Ectodermal cell (in vitro differentiated cells): ENCODE results near the gene CYFIP1.

Source experiments
- H3K27ac ChIP-seq: 2 replicates; pipeline ENCODE4 v1.7.0; 2013; ENCODE audit warnings: mild to moderate bottlenecking, low read depth, low read length; ENCODE audit not compliant: insufficient read depth, poor library complexity, severe bottlenecking
- H3K27me3 ChIP-seq: 2 replicates; pipeline ENCODE4 v1.7.0; 2013; ENCODE audit warnings: mild to moderate bottlenecking, low read length; ENCODE audit not compliant: insufficient read depth, control insufficient read depth, poor library complexity, severe bottlenecking
- H3K36me3 ChIP-seq: one replicate; pipeline ENCODE4 v1.7.0; 2013; ENCODE audit warnings: low read length; ENCODE audit not compliant: control insufficient read depth, insufficient read depth
- H3K4me1 ChIP-seq: one replicate; pipeline ENCODE4 v1.7.0; 2013; ENCODE audit warnings: low read length; ENCODE audit not compliant: control insufficient read depth, insufficient read depth
- H3K4me3 ChIP-seq: 2 replicates; pipeline ENCODE4 v1.7.0; 2013; ENCODE audit warnings: low read depth, low read length, control low read depth; ENCODE audit not compliant: insufficient read depth
- H3K9me3 ChIP-seq: 2 replicates; pipeline ENCODE4 v1.7.0; 2013; ENCODE audit warnings: mild to moderate bottlenecking, low read length, moderate library complexity; ENCODE audit not compliant: control insufficient read depth
- WGBS, 2 experiments: methylation state at CpG; one replicate each; pipeline ENCODE4 v1.1.7; 2013; ENCODE audit warnings: missing lambda C conversion rate in 2 of 2; 5-methylcytosine and 5-hydroxymethylcytosine counted together

Gene CYFIP1

DNA sequence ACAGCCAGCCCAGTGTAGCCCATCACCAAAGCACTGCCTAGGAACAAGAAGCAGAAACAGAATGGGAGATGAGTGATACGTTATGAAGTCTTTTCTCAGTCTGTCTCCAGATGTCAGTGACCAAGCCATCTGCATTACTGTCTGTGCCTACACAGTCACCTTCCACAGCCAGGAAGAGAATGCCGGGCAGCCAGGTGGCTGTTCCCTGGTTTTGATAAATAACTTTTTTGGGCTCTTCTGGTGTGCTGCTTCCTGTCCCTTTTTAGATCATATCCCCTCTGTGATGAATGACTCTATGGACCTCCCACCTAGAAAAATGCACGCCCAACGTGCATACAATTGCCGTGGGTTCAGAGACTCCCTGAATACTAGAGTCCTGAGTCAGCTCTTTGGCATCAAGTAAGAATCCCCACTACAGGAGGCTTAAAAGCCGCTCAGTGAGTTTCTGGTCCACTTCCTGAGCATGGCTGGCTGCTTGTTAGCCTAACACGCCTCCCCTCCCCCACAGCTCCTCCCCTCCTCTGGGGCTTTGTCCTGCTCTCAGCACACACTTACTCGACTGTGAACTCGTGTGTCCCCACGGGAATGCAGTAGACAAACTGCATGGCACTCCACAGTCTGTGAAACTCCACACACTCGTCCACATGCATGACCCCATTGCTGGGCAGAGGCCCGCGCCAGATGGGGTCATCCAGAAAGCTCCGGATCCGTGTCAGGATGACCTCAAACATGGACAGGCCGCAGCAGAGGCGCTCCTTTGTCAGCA is 107.0 kb downstream of the CYFIP1 start:
- no peaks in the 10 kb centered on the region for H3K9me3 ChIP-seq
- peaks cover 8% of the 10 kb centered on the region for H3K4me1 ChIP-seq
- 80 to 81% methylated on average over 17 of the region's 17 CpGs for WGBS, 2 experiments
- no peak overlapping the region for H3K4me3 ChIP-seq
- peaks cover 35% of the 10 kb centered on the region for H3K36me3 ChIP-seq
- H3K27ac ChIP-seq: peak overlapping the region; percentile 37
- H3K27me3 ChIP-seq: no peaks in the 10 kb centered on the region

DNA sequence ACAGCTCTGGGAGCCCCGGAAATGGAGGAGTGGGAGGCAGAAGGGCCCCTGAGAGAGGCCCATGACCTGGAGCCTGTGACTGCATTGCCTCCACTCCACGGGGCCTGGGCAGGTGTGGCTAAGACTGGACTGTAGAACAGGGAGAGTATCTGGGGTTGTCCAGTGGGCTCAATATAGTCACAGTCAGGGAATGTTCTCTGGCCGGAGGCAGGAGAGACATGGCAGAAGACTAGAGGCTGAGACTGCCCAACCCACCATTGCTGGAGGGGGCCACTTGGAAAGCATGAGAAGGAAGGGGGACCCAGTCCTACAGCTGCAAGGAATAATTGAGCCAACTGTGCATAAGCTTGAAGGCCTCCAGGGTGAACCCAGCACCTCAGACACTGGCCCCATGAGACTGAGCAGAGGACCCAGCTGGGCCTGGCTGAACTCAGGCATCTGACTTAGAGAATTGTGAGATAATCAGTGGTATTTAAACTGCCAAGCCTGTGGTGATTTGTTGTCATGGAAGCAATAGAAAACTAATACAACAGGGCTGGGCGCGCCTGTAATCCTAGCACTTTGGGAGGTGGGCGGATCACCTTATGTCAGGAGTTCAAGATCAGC is 108.6 kb downstream of the CYFIP1 start:
- no peak overlapping the region for H3K4me3 ChIP-seq
- WGBS, 2 experiments: 88 to 91% methylated on average over 6 of the region's 6 CpGs
- H3K36me3 ChIP-seq: peaks cover 32% of the 10 kb centered on the region

DNA sequence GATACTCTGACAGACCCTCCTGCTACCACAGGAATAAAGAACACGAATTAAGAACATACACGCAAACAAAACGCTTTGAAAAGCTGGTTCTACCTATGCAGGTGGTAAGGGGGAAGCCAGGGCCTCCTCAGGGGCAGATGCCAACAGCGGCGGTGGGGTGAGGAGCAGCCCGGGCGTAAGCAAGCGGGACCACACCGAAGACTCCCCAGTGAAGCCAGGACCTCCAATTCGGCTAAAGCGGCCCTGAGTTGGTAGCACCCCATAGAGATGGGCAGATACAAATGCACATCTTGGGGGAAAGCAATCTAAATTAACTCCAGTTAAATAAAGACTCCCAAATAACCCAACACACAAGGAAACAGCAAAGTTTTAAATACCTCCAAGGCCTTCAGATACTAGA is 109.3 kb downstream of the CYFIP1 start:
- no peaks in the 10 kb centered on the region for H3K27me3 ChIP-seq
- H3K27ac ChIP-seq: no peak overlapping the region
- H3K36me3 ChIP-seq: peaks cover 38% of the 10 kb centered on the region
- WGBS, 2 experiments: 90 to 92% methylated on average over 11 of the region's 11 CpGs
- no peaks in the 10 kb centered on the region for H3K9me3 ChIP-seq
- H3K4me1 ChIP-seq: peaks cover 8% of the 10 kb centered on the region
- H3K4me3 ChIP-seq: no peak overlapping the region

More for the DNA sequence above, 108.6 kb downstream of the CYFIP1 start:
- H3K27ac ChIP-seq: no peak overlapping the region
- H3K27me3 ChIP-seq: no peaks in the 10 kb centered on the region
- H3K4me1 ChIP-seq: peaks cover 8% of the 10 kb centered on the region
- no peaks in the 10 kb centered on the region for H3K9me3 ChIP-seq

DNA sequence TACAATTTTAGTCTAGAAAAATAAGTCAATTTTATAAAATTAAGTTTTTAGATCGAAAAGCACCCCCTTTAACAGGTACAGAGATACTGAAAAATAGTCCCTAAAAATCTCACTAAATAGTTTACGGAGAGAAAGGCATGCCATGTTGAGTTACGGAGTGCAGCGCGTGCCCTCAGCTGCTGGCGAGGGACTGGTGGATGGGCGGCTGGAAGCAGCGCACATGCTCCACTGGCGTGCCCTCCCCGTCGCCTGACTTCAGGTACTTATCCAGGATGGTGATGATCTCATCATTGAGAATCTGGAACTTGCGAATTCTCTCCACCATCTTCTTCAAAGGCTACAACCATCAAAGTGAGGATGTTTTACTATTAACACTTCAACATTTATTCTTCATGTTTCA is 110.3 kb downstream of the CYFIP1 start:
- H3K27me3 ChIP-seq: no peaks in the 10 kb centered on the region
- 96 to 97% methylated on average over 12 of the region's 12 CpGs for WGBS, 2 experiments
- peaks cover 40% of the 10 kb centered on the region for H3K36me3 ChIP-seq
- H3K27ac ChIP-seq: no peak overlapping the region
- no peak overlapping the region for H3K4me3 ChIP-seq
- peaks cover 8% of the 10 kb centered on the region for H3K4me1 ChIP-seq
- H3K9me3 ChIP-seq: no peaks in the 10 kb centered on the region

DNA sequence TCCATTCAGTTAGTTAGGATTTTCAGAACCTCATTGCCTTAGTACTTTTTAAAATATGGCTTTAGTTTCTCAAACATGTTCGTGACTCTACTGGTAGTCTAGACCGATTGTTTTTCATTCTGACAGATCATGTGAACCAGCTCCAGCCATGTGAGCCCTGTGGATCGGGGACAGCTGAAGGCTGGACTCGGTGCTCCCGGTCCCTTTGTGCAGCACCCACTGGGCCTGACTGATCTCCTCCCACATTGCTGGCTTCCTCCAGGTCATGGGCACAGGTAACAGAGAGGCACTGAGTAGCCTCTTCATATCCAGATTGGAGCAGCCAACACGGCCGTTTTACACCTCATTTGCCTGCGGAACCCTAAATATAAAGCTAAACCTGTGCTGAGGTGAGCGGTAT is 111.2 kb downstream of the CYFIP1 start:
- H3K4me3 ChIP-seq: no peak overlapping the region
- H3K9me3 ChIP-seq: no peaks in the 10 kb centered on the region
- 96% methylated on average over 9 of the region's 9 CpGs for WGBS, 2 experiments
- H3K27me3 ChIP-seq: no peaks in the 10 kb centered on the region
- H3K4me1 ChIP-seq: peaks cover 8% of the 10 kb centered on the region
- no peak overlapping the region for H3K27ac ChIP-seq
- H3K36me3 ChIP-seq: peaks cover 46% of the 10 kb centered on the region

DNA sequence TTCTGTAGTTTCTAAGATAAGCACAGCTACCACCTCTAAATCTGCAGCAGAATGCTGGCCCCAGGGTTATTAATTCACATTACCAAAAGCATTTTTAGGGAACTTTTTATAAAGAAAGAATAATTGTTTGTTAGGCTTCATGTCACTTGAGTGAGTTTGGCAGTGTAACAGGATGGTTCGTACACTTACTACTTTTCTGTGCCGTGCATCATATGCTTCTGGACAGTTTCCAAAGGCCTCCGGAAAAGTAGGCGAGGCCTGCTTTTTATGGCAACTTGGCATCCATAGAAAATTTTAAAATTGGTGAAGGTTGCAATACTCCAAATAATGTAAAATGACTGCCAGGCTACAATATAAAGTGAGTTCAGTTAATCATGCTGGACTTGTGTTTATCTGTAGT is 111.7 kb downstream of the CYFIP1 start:
- Histone ChIP-seq H3K9me3 (no peaks in the 10 kb centered on the region), H3K4me1 (peaks cover 5% of the 10 kb centered on the region), H3K4me3 (no peak overlapping the region), H3K27me3 (no peaks in the 10 kb centered on the region), H3K27ac (no peak overlapping the region), H3K36me3 (peaks cover 46% of the 10 kb centered on the region)
- WGBS, 2 experiments: 86 to 91% methylated on average over 4 of the region's 4 CpGs

DNA sequence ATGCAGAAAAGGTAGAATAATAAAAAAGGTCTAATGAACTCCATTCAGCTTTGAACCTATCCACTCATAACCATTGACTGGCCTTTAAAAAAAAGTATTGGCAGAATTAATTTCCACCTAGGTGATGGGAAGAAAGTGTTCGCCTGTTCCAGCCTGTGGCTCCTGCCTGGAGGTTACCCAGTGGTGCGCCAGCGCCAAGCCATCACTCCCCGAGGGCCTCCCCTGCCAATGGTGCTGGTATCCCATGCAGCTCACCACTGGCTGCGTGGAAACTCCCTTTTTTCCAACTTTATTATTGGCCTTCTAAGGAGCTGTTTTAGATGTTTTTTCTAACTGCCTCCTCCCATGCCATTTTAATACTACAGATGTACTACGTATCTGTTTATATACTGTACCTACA is 112.3 kb downstream of the CYFIP1 start:
- Histone ChIP-seq H3K36me3 (peaks cover 46% of the 10 kb centered on the region), H3K27ac (no peak overlapping the region), H3K9me3 (no peaks in the 10 kb centered on the region), H3K4me3 (no peak overlapping the region), H3K4me1 (no peaks in the 10 kb centered on the region), H3K27me3 (no peaks in the 10 kb centered on the region)
- 93 to 96% methylated on average over 6 of the region's 6 CpGs for WGBS, 2 experiments

DNA sequence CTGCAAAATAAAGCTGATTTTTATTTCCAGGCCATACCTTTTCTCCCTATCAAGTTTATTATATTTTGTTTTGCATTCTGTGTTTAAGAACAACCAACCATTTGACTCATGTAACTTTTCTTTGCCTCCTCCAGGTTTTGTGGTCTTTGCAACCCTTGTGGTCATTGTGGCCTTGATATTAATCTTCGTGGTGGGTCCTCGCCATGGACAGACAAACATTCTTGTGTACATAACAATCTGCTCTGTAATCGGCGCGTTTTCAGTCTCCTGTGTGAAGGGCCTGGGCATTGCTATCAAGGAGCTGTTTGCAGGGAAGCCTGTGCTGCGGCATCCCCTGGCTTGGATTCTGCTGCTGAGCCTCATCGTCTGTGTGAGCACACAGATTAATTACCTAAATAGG is 114.1 kb downstream of the CYFIP1 start:
- WGBS, 2 experiments: 97 to 98% methylated on average over 7 of the region's 7 CpGs
- Histone ChIP-seq H3K36me3 (peaks cover 41% of the 10 kb centered on the region), H3K4me1 (no peaks in the 10 kb centered on the region), H3K9me3 (no peaks in the 10 kb centered on the region), H3K4me3 (no peak overlapping the region), H3K27ac (no peak overlapping the region), H3K27me3 (no peaks in the 10 kb centered on the region)

DNA sequence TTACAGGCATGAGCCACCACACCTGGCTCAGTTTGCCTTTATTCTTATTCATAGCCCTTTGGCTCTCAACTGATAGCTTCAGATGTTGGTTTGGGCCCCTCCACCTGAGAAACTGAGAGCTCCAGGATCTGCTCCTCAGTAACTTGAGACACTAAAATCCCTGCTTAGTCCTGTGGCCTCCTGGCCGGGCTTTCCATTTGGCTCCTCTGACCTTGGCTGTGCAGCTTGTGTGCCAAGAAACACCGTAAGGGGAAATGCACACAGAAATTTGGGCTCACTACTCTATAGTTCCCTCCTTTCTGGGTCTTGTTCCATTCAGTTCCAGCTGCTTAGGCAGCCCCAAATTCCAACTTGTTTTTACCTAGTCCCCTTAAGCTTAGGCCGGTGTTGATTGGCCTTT is 116.8 kb downstream of the CYFIP1 start:
- Histone ChIP-seq H3K4me3 (no peak overlapping the region), H3K27me3 (no peaks in the 10 kb centered on the region), H3K4me1 (no peaks in the 10 kb centered on the region), H3K27ac (no peak overlapping the region), H3K36me3 (peaks cover 37% of the 10 kb centered on the region), H3K9me3 (no peaks in the 10 kb centered on the region)
- WGBS, 2 experiments: 93 to 97% methylated on average over 3 of the region's 3 CpGs

DNA sequence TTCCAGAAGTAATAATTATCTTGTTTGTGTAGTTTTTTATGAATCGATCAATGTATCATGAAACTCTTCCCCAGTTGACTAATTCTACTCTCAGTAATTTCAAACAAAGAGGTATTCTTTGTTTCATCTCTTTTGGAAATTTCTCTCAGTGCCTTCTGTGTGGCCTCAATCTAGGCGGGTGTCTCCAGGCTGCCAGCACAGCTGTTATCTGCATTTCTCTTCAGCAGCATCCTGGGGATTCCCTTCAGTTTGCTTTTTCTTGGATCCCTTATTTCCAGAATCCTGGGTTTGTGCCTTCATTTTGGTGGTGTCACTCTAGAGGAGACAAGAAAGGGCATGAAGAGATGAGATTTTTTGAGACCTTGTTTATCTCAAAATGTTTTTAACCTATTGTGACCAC is 119.0 kb downstream of the CYFIP1 start:
- H3K27me3 ChIP-seq: no peaks in the 10 kb centered on the region
- H3K4me3 ChIP-seq: no peak overlapping the region
- peaks cover 31% of the 10 kb centered on the region for H3K36me3 ChIP-seq
- H3K27ac ChIP-seq: no peak overlapping the region
- H3K9me3 ChIP-seq: no peaks in the 10 kb centered on the region
- 85 to 91% methylated on average over 1 of the region's 2 CpGs for WGBS, 2 experiments
- no peaks in the 10 kb centered on the region for H3K4me1 ChIP-seq
